ENCODE measurements around the gene GPC5.

The GPC5 gene

GRCh38 chr13:91596842-91597241 is 198.4 kb downstream of the GPC5 start:
- DNase-seq = no peak

- DNase-seq = no peak
These were observed 200.2 kb downstream of the GPC5 start for GRCh38 chr13:91598655-91599054.

GRCh38 chr13:91601273-91601672 is 202.9 kb downstream of the GPC5 start:
- no peak for DNase-seq

GRCh38 chr13:91601807-91602206 is 203.4 kb downstream of the GPC5 start:
- no peak for DNase-seq

GRCh38 chr13:91609353-91609752 is 210.9 kb downstream of the GPC5 start:
- peak; percentile 29 to 81 for DNase-seq

- no peak for DNase-seq
These were observed 219.9 kb downstream of the GPC5 start for GRCh38 chr13:91618315-91618714.

- no peak for DNase-seq
These were observed 222.3 kb downstream of the GPC5 start for GRCh38 chr13:91620670-91621141.

GRCh38 chr13:91621161-91621560 is 222.7 kb downstream of the GPC5 start:
- DNase-seq = no peak

- DNase-seq = no peak
These were observed 223.5 kb downstream of the GPC5 start for GRCh38 chr13:91621963-91622362.

- no peak for DNase-seq
These were observed 224.5 kb downstream of the GPC5 start for GRCh38 chr13:91622778-91623550.

- no peak for DNase-seq
These were observed 229.7 kb downstream of the GPC5 start for GRCh38 chr13:91627952-91628739.

- no peak for DNase-seq
These were observed 232.5 kb downstream of the GPC5 start for GRCh38 chr13:91630946-91631345.

- no peak for DNase-seq
These were observed 233.7 kb downstream of the GPC5 start for GRCh38 chr13:91632086-91632485.

- no peak for DNase-seq
These were observed 240.9 kb downstream of the GPC5 start for GRCh38 chr13:91639330-91639729.

- no peak for DNase-seq
These were observed 245.0 kb downstream of the GPC5 start for GRCh38 chr13:91643394-91643793.

GRCh38 chr13:91644806-91645205 is 246.4 kb downstream of the GPC5 start:
- no peak for DNase-seq

GRCh38 chr13:91647361-91647990 is 249.1 kb downstream of the GPC5 start:
- no peak for DNase-seq

- DNase-seq = no peak
These were observed 249.6 kb downstream of the GPC5 start for GRCh38 chr13:91648012-91648411.

GRCh38 chr13:91649456-91649855 is 251.0 kb downstream of the GPC5 start:
- no peak for DNase-seq

- DNase-seq = no peak
These were observed 254.2 kb downstream of the GPC5 start for GRCh38 chr13:91652404-91653301.

GRCh38 chr13:91655731-91656130 is 257.3 kb downstream of the GPC5 start:
- DNase-seq = no peak

- no peak for DNase-seq
These were observed 258.9 kb downstream of the GPC5 start for GRCh38 chr13:91657283-91657682.

Measured in NCI-H524 (cell line).